Measurements from ENCODE around the gene CCDC74A.
"Not testable (repeated sequence)": the region's sequence is repeated elsewhere in the genome, so short reads cannot be mapped to it uniquely, and the experiment has no call there.

CCDC74A gene

DNA sequence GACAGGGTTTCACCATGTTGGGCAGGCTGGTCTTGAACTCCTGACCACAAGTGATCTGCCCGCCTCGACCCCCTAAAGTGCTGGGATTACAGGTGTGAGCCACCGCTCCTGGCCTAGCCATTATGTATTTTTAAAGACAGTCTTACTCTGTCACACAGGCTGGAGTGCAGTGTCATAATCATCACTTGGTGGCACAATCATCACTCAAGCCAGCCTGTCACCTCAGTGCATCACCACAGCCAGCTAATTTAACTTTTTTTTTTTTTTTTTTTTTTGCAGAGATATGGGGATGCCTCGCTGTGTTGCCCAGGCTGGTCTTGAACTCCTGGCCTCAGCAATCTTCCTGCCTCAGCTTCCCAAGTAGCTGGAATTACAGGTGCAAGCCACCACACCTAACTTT is 24.1 kb upstream of the CCDC74A start:
- not testable (repeated sequence) for DNase-seq (ENCODE audit: low read depth in 2 of 2)

DNA sequence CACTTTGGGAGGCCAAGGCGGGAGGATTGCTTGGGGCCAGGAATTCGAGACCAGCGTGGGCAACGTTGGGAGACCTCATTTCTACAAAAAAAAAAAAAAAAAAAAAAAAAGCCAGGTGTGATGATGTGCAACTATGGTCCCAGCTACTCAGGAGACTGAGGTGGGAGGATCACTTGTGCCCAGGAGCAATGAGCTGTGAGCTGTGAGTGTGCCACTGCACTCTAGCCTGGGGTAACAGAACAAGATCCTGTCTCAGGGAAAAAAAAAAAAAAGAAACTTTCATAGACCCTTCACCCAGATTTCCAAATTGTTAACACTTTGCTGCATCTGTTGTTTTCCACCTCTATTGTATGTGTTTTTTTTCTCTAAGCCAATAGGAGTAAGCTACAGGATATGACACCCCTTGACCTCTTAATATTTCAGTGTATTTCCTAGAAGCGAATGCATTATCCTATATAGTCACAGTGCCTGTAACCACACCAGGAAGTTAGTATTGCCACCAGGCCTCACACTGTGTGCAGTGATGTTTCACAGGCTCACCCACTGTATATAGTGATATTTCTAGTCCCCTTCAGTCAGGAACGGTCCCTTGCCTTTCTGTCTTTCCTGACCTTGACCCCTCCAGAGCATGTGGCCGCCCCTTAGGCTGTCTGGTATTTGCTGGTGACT is 23.5 kb upstream of the CCDC74A start:
- DNase-seq (ENCODE audit: low read depth in 2 of 2) = not testable (repeated sequence)

DNA sequence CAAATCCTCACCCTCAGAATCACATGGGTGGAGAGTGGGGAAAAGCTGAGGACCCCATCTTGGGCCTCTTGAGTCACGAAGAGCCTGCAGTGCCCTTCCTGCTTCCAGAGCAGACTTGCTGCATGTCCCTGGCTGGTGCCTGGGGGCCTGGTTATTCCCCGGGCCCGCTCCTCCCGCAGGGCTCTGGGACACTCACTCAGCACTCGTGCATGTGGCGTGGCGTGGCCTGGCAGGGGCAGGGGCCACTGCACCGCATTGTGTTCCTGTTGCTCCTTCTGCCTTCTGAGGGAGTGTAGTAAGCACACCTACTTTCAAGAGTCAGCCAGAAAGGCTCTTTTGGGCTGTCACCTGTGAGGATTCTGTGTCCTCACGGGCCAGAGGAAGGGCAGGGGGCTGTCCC is 18.1 kb upstream of the CCDC74A start:
- no peak for DNase-seq (ENCODE audit: low read depth in 2 of 2)

DNA sequence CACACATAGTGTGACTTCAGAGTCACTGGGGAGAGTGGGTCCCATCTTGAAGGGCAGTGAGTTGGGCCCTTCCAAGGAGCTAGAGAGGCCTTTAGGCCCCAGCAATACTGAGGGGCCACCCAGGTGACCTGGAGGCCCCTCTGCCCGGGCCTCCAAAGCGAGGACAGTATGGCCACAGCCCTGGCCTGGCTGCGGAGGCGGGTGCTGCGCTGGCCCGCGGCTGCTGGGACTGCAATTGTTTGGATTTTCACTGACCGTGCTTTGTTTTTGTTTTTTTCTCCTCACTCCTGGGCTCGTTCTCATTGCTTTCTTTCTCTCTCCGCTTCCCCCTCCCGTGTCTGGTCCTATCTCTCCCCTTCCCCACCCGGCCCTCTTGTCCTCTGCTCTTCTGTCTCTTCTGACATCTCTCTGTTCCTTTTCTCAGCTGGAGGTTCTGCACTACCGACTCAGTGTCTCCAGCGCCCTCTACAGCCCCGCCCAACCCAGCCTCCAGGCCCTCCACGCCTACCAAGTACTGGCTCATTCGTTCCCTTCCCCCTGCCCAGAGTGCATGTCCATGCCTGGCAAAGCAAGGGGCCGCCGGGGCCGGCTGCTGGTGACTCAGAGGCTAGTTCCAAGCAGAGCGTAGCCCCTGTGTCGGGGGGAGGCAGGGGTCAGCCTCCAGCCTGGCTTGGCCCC is 16.3 kb upstream of the CCDC74A start:
- DNase-seq (ENCODE audit: low read depth in 2 of 2) = not testable (repeated sequence)

- not testable (repeated sequence) for DNase-seq (ENCODE audit: low read depth in 2 of 2)
These were observed 15.5 kb upstream of the CCDC74A start for GRCh38 chr2:131511969-131512870.

- DNase-seq (ENCODE audit: low read depth in 2 of 2) = not testable (repeated sequence)
These were observed 13.1 kb upstream of the CCDC74A start for GRCh38 chr2:131514408-131515166.

- not testable (repeated sequence) for DNase-seq (ENCODE audit: low read depth in 2 of 2)
These were observed 12.5 kb upstream of the CCDC74A start for GRCh38 chr2:131515235-131515634.

DNA sequence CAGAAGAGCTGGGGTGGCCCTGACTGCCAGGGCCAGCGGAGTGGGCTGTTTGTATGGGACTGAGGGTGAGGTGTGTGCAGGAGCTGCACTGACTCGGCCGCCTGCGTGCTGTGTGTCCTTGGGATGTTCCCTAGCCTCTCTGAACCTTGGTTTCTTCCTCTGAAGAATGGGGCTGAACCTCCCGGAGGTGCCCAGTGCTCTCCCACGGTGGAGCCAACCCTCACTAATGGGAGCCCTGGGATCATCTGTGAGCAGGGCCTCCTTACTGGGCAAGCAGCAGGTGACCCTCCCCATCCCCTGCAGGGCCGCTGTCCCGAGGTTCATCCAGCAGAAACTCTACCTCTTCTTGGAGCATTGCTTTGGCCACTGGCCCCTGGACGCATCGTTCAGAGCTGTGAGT is 11.7 kb upstream of the CCDC74A start:
- DNase-seq (ENCODE audit: low read depth in 2 of 2) = no peak

DNA sequence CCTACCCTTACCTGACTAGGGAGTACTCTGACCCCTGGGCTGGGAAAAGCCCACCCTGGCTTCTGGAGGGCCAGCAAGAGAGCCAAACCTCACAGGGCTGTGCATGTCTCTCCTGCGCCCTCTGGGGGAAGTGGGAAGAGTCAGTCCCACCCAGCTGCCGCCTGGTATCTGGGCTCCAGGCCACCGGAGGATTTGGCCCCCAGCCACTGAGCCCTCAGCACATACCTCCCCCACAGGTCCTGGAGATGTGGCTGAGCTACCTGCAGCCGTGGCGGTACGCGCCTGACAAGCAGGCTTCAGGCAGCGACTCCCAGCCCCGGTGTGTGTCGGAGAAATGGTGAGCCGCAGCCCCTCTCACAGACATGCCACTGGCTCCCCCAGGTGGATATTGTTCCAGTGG is 11.1 kb upstream of the CCDC74A start:
- DNase-seq (ENCODE audit: low read depth in 2 of 2) = not testable (repeated sequence)

- DNase-seq (ENCODE audit: low read depth in 2 of 2) = no peak
These were observed 10.4 kb upstream of the CCDC74A start for GRCh38 chr2:131517106-131517831.

GRCh38 chr2:131517856-131518255 is 9.8 kb upstream of the CCDC74A start:
- DNase-seq (ENCODE audit: low read depth in 2 of 2) = not testable (repeated sequence)

- not testable (repeated sequence) for DNase-seq (ENCODE audit: low read depth in 2 of 2)
These were observed 9.2 kb upstream of the CCDC74A start for GRCh38 chr2:131518531-131518930.

DNA sequence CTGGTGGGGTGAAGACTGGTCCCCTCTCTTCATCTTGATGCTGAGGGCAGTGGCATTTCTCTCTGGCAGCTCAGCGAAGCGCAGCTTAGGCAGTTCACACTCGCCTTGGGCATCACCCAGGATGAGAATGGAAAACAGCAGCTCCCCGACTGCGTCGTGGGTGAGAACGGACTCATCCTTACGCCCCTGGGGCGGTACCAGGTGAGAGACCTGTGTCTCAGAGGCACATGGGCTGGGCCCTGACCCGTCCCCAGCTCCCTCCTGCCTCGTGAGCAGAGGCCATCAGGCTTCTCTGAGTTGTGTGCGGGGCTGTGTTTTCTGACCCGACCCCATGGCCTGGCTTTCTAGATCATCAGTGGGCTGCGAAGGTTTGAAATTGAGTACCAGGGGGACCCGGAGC is 8.2 kb upstream of the CCDC74A start:
- no peak for DNase-seq (ENCODE audit: low read depth in 2 of 2)

GRCh38 chr2:131519871-131520470 is 7.7 kb upstream of the CCDC74A start:
- not testable (repeated sequence) for DNase-seq (ENCODE audit: low read depth in 2 of 2)

DNA sequence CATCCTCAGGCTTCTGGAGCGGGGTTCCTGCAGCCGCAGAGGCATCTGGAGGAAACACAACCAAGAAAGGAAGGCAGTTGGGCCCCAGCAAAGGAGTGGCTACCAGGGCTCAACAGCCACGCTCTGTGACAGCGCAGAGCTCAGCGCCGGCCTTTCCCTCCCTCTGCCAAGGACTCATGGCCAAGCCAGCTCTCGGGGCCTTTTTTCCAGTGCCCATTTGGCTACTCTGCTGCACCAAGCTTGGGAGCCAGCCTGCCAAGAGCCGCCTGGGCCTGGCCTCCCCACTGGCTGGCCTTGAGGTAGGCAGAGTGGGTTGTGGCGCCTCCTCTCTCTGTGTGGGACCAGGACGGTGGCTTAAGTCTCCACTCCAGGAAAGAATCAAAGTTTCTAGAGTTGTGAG is 7.2 kb upstream of the CCDC74A start:
- no peak for DNase-seq (ENCODE audit: low read depth in 2 of 2)

- not testable (repeated sequence) for DNase-seq (ENCODE audit: low read depth in 2 of 2)
These were observed 6.2 kb upstream of the CCDC74A start for GRCh38 chr2:131521524-131521923.

DNA sequence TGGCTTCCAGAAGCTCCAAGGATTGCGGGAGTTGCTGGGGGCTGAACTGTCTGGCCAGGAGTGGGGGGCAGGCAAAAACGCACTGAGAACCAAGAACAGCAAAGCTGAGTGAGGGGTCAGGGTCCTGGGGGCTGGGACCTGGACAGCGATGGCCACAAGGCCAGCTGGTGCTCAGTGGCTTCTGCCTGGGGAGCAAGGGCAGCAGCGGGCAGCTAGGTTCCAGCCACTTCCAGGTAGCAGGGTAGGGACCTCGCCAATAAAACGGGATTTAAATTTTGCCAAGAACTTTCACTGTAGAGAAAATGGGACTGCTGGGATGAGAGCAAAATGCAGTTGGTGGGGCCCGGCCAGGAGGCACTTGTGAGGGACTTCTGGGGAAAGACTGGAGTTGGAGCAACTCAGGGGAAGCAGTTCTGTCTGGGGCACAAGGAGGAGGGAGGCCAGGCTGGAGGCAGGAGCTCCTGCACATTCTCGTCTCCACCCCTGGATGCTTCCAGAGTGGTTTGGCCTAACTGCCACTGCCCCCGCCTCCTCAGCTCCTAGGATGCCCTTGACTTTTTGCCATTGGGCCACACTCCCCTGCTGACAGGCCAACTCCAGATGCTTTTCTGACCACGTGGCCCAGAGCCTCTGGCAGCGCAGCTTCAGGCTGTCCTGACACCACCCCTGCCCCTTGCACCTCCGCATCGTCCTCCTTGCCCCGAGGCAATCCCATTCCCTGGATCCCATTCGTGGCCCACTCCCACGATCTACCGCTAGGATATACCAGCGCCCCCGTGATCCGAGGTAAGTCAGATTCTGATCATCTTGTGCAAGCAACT is 5.5 kb upstream of the CCDC74A start:
- no peak for DNase-seq (ENCODE audit: low read depth in 2 of 2)

DNA sequence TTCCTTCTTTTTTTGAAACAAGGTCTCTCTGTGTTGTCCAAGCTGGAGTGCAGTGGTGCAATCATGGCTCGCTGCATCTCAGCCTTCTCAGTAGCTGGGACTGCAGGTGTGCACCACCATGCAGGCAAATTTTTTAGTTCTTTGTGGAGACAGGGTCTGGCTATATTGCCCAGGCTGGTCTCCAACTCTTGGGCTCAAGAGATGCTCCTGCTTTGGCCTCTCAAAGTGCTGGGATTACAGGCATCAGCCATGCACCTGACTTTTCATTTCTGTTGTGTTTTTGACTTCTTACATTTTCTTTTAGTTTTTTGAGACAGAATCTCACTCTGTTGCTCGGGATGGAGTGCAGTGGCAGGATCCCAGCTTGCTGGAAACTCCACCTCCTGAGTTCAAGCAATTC is 2.4 kb upstream of the CCDC74A start:
- not testable (repeated sequence) for DNase-seq (ENCODE audit: low read depth in 2 of 2)

DNA sequence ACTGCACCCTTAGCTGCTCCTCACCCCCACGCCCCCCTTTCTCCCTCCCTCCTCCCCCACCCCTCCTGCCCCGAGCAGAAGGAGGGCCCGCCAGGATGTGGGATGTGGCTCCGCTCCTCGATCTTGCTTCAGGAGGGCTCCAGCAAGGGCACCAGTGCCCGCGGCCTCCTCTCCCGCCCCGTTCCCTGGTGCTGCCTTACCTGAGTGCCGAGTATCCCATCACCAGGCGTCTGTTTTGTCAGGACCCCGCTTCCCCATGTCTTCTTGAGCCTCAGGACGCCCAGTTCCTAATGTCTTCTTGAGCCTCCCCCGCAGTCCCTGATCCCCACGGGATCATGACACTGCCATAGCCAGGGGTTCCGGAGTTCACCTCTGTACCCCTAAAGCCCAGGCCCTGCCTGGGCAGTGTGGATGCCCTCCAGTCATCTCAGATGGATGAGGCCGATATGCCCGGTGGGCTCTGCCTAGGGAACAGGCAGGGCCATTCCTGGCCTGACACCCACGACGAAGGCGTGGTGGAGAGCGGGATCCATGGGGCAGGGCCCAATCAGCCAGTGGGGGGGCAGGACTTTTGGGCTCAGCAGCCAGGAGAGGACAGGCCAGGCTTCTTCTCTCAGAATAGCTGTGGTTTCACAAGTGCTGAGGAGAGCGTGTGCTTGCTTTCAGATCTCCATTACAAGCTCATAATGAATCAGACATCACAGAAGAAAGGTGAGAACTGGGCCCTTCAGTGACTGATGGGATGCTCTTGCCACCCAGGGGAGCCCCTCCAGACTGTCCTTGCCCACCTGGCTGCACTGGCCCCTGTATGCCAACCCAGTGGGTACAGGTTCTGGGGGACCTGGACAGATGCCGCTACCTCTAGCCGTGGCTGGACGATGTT is 1.5 kb downstream of the CCDC74A start:
- DNase-seq (ENCODE audit: low read depth in 2 of 2) = not testable (repeated sequence)
